ENCODE results near the gene CFAP300. TPM values are rescaled to one million over a fixed set of nuclear protein-coding genes. Genes with fewer than 3 reads are reported as not detected.

The CFAP300 gene
- total RNA-seq, 1 experiment from 2014 or later: 1.9 TPM

DNA sequence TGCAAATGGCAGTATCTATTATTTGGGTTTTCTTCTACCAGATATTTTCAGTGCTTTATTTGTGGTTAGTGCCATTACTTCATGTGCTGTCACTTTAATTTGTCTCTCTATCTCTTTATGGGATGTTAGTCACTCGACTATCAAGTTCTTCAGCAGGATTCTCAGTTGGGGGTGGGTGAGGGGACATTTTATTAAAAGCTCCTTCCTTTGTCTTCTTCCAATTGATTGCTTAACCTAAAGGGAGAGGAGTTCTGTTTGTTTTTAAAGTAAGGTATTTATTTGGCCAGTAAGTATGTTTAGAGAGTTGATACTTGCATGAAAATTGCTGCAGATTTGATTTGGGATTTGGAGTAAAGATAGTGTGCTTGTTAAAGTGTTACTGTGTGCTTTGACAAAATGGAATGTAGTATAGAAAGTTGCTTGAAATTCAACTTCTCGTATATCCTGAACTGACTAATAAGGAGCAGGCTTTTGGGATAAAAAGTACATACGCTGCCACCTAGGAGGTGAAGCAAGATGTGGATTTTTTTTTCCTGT, 73.3 kb downstream of the CFAP300 start:
- no peak for DNase-seq (ENCODE audit: low spot score)

DNA sequence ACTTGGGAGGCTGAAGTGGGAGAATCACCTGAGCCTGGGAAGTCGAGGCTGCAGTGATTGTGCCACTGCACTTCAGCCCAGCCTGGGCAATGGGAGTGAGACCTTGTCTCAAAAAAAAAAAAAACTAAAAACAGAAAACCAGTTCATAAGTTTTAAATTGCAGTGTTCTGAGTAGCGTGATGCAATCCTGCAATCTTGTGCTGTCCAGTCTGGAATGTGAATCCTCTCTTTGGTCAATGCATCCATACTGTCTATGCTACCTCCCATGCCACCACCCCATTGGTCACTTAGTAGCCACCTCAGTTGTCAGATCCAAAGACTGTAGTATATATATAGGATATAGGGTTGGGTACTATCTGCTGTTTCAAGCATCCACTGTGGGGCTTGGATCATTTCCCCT, 74.1 kb downstream of the CFAP300 start:
- DNase-seq (ENCODE audit: low spot score): no peak

Other genes starting within 250 kb of the CFAP300 start
- gene CEP126, start 132.4 kb upstream of the CFAP300 start, total RNA-seq (2014; rRNA removed; shearing (Covaris generic)): 1.1 and 1.2 TPM in 2 replicates
- gene ANGPTL5, start 130.9 kb upstream of the CFAP300 start, total RNA-seq (2014; rRNA removed; shearing (Covaris generic)): not detected in 2 replicates
- 32.0 and 41.1 TPM in 2 replicates for gene YAP1, start 63.0 kb downstream of the CFAP300 start, total RNA-seq (2014; rRNA removed; shearing (Covaris generic))